ENCODE data around the gene KMT2D.
A peak's percentile ranks its signal among the peaks of the same experiment; 100 is the strongest.

KMT2D gene

DNA sequence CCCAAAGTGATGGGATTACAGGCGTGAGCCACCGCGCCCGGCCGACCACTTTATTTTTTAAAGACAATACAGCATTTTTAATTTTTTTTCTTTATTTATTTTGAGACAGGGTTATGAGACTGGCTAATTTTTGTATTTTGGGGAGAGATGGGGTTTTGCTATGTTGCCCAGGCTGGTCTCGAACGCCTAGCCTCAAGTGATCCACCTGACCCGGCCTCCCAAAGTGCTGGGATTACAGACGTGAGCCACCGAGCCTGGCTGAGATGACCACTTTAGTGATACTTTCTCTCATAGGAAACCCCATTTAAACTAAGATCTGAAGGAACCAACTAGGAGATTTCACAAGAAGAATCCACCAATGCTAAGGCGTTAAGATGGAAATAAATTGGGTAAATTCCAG is 10.4 kb upstream of the KMT2D start:
- no peaks in the 10 kb centered on the region for H3K36me3 ChIP-seq (ENCODE audit: control insufficient read depth in 1 of 2, insufficient read depth in 2 of 2, low read depth in 1 of 2, low read length in 2 of 2)
- H2BK15ac ChIP-seq (ENCODE audit: low read depth, poor library complexity, severe bottlenecking) = no peak overlapping the region
- no peak overlapping the region for H3K23ac ChIP-seq (ENCODE audit: low read length in 2 of 2)
- no peaks in the 10 kb centered on the region for H3K9me3 ChIP-seq (ENCODE audit: control insufficient read depth, low read length)
- H3K9ac ChIP-seq (ENCODE audit: low read length) = no peak overlapping the region
- 95% methylated on average over 6 of the region's 11 CpGs for WGBS
- H2BK12ac ChIP-seq (ENCODE audit: low read length in 2 of 2) = no peak overlapping the region
- H3K27me3 ChIP-seq (ENCODE audit: control insufficient read depth in 1 of 2, insufficient read depth in 1 of 2, low read length in 2 of 2) = no peaks in the 10 kb centered on the region
- H3K79me1 ChIP-seq (replicated peaks; ENCODE audit: low read length, poor library complexity, severe bottlenecking) = no peaks in the 10 kb centered on the region
- H4K91ac ChIP-seq (ENCODE audit: low read length) = no peak overlapping the region
- H3K4me1 ChIP-seq (ENCODE audit: control insufficient read depth, insufficient read depth, low read depth, low read length) = peaks cover 6% of the 10 kb centered on the region
- H2AK5ac ChIP-seq (ENCODE audit: low read length, severe bottlenecking) = no peak overlapping the region
- H3K4ac ChIP-seq (ENCODE audit: low read depth in 1 of 2, low read length in 2 of 2) = no peak overlapping the region
- no peak overlapping the region for H3K27ac ChIP-seq (ENCODE audit: low read length, poor library complexity, severe bottlenecking)
- no peak overlapping the region for H3K4me2 ChIP-seq (ENCODE audit: low read length, poor library complexity, severe bottlenecking)
- H3K18ac ChIP-seq (ENCODE audit: low read depth in 1 of 2, low read length in 2 of 2) = no peak overlapping the region
- H3K14ac ChIP-seq (ENCODE audit: low read length in 2 of 2) = no peak overlapping the region
- DNase-seq = no peak
- H3K4me3 ChIP-seq (ENCODE audit: insufficient read depth in 1 of 2, low read depth in 1 of 2, low read length in 2 of 2) = no peak overlapping the region
- no peak overlapping the region for H2AFZ ChIP-seq (ENCODE audit: low read depth, low read length)
- H2BK5ac ChIP-seq (ENCODE audit: low read depth, low read length, poor library complexity, severe bottlenecking) = no peak overlapping the region
- no peak overlapping the region for H4K8ac ChIP-seq (ENCODE audit: low read length)
- H2BK120ac ChIP-seq (ENCODE audit: low read depth, low read length) = no peak overlapping the region

DNA sequence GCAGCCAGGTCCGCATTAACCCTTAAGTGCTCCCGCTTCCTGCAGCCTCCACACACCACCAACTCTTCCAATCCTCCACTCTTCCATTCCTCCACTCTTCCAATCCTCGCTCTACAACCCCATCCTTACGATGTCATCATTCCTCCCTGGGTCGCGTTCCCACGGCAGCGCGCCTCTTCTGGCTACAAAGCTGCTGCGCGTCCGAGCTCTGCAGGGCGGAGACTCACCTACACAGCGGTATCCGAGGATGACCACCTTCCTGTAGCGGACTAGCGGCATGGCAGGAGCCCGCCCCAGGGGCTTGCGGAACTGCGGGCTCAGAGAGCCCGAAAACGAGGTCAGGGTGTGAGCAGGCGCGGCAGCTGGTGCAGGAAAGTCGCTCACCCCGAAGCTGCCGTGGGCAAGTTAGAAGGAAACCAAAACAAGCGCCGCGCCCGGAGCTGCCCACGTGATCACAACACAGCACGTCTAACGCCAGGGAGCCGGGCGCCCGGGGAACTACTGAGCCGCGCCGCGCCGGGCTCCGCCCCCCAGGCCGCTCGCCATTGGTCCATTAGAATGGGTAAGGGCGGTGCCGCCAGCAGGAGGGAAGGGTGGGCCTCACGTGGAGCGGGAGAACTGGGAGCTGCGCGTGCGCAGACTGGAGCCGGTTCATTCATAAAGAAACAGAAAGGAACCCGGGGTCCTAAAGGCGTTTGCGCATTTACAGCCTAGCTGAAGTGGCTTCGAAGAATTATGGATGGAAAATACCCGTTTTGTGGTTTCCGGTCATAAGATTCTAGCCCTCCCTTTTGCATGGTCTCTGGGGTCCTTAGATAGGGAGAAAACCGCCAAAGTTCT is 9.1 kb upstream of the KMT2D start, which contains the start of gene RHEBL1:
RHEBL1 (minus strand) TSS at position 473 of the 840 bp plus-strand sequence; CDS start at position 279, 194 bp downstream.
- Histone ChIP-seq H3K27me3 (ENCODE audit: control insufficient read depth in 1 of 2, insufficient read depth in 1 of 2, low read length in 2 of 2) (no peaks in the 10 kb centered on the region), H4K8ac (ENCODE audit: low read length) (no peak within 1 kb of the TSS), H3K4ac (ENCODE audit: low read depth in 1 of 2, low read length in 2 of 2) (no peak within 1 kb of the TSS), H3K79me1 (replicated peaks; ENCODE audit: low read length, poor library complexity, severe bottlenecking) (no peaks in the 10 kb centered on the region), H2BK15ac (ENCODE audit: low read depth, poor library complexity, severe bottlenecking) (no peak within 1 kb of the TSS), H2BK12ac (ENCODE audit: low read length in 2 of 2) (no peak within 1 kb of the TSS), H2BK5ac (ENCODE audit: low read depth, low read length, poor library complexity, severe bottlenecking) (no peak within 1 kb of the TSS), H3K4me2 (ENCODE audit: low read length, poor library complexity, severe bottlenecking) (peak within 1 kb of the TSS; percentile 98), H3K23ac (ENCODE audit: low read length in 2 of 2) (peak within 1 kb of the TSS in 1 of 2 experiments; percentile 23), H2AK5ac (ENCODE audit: low read length, severe bottlenecking) (no peak within 1 kb of the TSS), H3K4me3 (ENCODE audit: insufficient read depth in 1 of 2, low read depth in 1 of 2, low read length in 2 of 2) (peak within 1 kb of the TSS; percentile 82 to 93), H3K36me3 (ENCODE audit: control insufficient read depth in 1 of 2, insufficient read depth in 2 of 2, low read depth in 1 of 2, low read length in 2 of 2) (no peaks in the 10 kb centered on the region), H3K9me3 (ENCODE audit: control insufficient read depth, low read length) (no peaks in the 10 kb centered on the region), H3K18ac (ENCODE audit: low read depth in 1 of 2, low read length in 2 of 2) (no peak within 1 kb of the TSS), H3K27ac (ENCODE audit: low read length, poor library complexity, severe bottlenecking) (no peak within 1 kb of the TSS), H2AFZ (ENCODE audit: low read depth, low read length) (peak within 1 kb of the TSS; percentile 99), H2BK120ac (ENCODE audit: low read depth, low read length) (no peak within 1 kb of the TSS), H3K4me1 (ENCODE audit: control insufficient read depth, insufficient read depth, low read depth, low read length) (peaks cover 6% of the 10 kb centered on the region), H3K14ac (ENCODE audit: low read length in 2 of 2) (no peak within 1 kb of the TSS), H4K91ac (ENCODE audit: low read length) (no peak within 1 kb of the TSS), H3K9ac (ENCODE audit: low read length) (peak within 1 kb of the TSS; percentile 87)
- DNase-seq = peak; percentile 98
- under 1% methylated on average over 60 of the region's 60 CpGs for WGBS

DNA sequence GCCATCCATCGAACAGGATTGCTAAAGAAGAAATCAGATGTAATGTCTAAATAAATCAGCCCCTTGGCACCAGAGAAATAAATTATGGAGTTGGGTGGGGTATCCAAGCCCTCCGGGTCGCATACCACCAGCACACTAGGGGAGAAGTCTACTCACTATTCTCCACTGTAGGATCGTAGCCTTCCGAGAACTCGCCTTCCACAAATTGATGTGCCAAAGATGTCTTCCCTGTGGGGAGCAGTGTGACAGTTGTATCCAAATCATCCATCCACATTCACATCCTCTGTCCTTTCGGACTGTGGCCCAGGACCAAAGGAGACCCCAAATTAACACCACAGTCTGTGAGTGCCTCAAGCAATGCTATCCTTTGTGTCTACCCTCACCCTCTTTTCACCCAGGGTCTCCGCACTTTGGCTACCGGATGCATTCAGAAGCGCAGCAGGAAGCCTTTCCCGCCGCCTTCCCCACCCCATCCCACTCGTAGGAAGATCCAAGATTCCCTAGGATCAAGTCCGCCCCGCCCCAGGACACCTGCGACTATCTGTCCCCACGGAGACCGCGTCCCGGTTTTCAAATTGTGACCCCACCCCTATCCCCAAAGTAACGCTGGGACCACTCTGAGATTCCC is 8.4 kb upstream of the KMT2D start:
- Histone ChIP-seq H3K4me3 (ENCODE audit: insufficient read depth in 1 of 2, low read depth in 1 of 2, low read length in 2 of 2) (peak overlapping the region; percentile 82 to 93), H3K9ac (ENCODE audit: low read length) (peak overlapping the region; percentile 87), H2BK12ac (ENCODE audit: low read length in 2 of 2) (no peak overlapping the region), H3K14ac (ENCODE audit: low read length in 2 of 2) (no peak overlapping the region), H3K18ac (ENCODE audit: low read depth in 1 of 2, low read length in 2 of 2) (no peak overlapping the region), H3K4me1 (ENCODE audit: control insufficient read depth, insufficient read depth, low read depth, low read length) (peaks cover 6% of the 10 kb centered on the region), H2BK120ac (ENCODE audit: low read depth, low read length) (no peak overlapping the region), H4K8ac (ENCODE audit: low read length) (no peak overlapping the region), H3K9me3 (ENCODE audit: control insufficient read depth, low read length) (no peaks in the 10 kb centered on the region), H3K4ac (ENCODE audit: low read depth in 1 of 2, low read length in 2 of 2) (no peak overlapping the region), H3K79me1 (replicated peaks; ENCODE audit: low read length, poor library complexity, severe bottlenecking) (no peaks in the 10 kb centered on the region), H2AK5ac (ENCODE audit: low read length, severe bottlenecking) (no peak overlapping the region), H3K23ac (ENCODE audit: low read length in 2 of 2) (peak overlapping the region in 1 of 2 experiments; percentile 23), H2BK15ac (ENCODE audit: low read depth, poor library complexity, severe bottlenecking) (no peak overlapping the region), H3K27me3 (ENCODE audit: control insufficient read depth in 1 of 2, insufficient read depth in 1 of 2, low read length in 2 of 2) (no peaks in the 10 kb centered on the region), H2BK5ac (ENCODE audit: low read depth, low read length, poor library complexity, severe bottlenecking) (no peak overlapping the region), H3K27ac (ENCODE audit: low read length, poor library complexity, severe bottlenecking) (no peak overlapping the region), H2AFZ (ENCODE audit: low read depth, low read length) (peak overlapping the region; percentile 99), H4K91ac (ENCODE audit: low read length) (no peak overlapping the region), H3K36me3 (ENCODE audit: control insufficient read depth in 1 of 2, insufficient read depth in 2 of 2, low read depth in 1 of 2, low read length in 2 of 2) (no peaks in the 10 kb centered on the region), H3K4me2 (ENCODE audit: low read length, poor library complexity, severe bottlenecking) (peak overlapping the region; percentile 98)
- no peak for DNase-seq
- 20% methylated on average over 20 of the region's 21 CpGs for WGBS

DNA sequence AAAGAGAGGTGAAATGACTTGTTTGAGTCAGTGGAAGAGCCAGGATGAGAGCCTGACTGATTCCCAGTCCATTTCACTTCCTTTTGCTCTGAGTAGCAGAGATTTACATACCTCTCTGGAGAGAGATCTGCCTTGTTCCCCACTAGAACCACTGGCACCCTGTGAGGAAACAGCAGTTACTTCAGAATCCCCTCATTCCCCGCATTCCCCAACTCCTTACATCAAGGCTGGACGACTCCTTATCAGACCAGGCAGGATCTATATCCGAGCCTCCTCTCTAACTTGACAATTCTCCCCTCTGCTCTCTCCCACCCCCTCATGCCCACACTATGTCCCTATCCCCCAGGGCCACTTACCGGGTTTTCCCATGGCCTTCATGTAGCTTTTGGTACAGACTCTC is 5.5 kb upstream of the KMT2D start:
- Histone ChIP-seq H3K4me3 (ENCODE audit: insufficient read depth in 1 of 2, low read depth in 1 of 2, low read length in 2 of 2) (no peak overlapping the region), H3K14ac (ENCODE audit: low read length in 2 of 2) (no peak overlapping the region), H3K9ac (ENCODE audit: low read length) (no peak overlapping the region), H3K27me3 (ENCODE audit: control insufficient read depth in 1 of 2, insufficient read depth in 1 of 2, low read length in 2 of 2) (no peaks in the 10 kb centered on the region), H3K18ac (ENCODE audit: low read depth in 1 of 2, low read length in 2 of 2) (no peak overlapping the region), H3K4ac (ENCODE audit: low read depth in 1 of 2, low read length in 2 of 2) (no peak overlapping the region), H3K23ac (ENCODE audit: low read length in 2 of 2) (no peak overlapping the region), H3K9me3 (ENCODE audit: control insufficient read depth, low read length) (no peaks in the 10 kb centered on the region), H3K79me1 (replicated peaks; ENCODE audit: low read length, poor library complexity, severe bottlenecking) (peaks cover 5% of the 10 kb centered on the region), H2BK15ac (ENCODE audit: low read depth, poor library complexity, severe bottlenecking) (no peak overlapping the region), H4K8ac (ENCODE audit: low read length) (no peak overlapping the region), H2BK120ac (ENCODE audit: low read depth, low read length) (no peak overlapping the region), H3K4me2 (ENCODE audit: low read length, poor library complexity, severe bottlenecking) (no peak overlapping the region), H3K27ac (ENCODE audit: low read length, poor library complexity, severe bottlenecking) (no peak overlapping the region), H3K4me1 (ENCODE audit: control insufficient read depth, insufficient read depth, low read depth, low read length) (peaks cover 8% of the 10 kb centered on the region), H3K36me3 (ENCODE audit: control insufficient read depth in 1 of 2, insufficient read depth in 2 of 2, low read depth in 1 of 2, low read length in 2 of 2) (no peaks in the 10 kb centered on the region), H4K91ac (ENCODE audit: low read length) (no peak overlapping the region), H2BK5ac (ENCODE audit: low read depth, low read length, poor library complexity, severe bottlenecking) (no peak overlapping the region), H2BK12ac (ENCODE audit: low read length in 2 of 2) (no peak overlapping the region), H2AK5ac (ENCODE audit: low read length, severe bottlenecking) (no peak overlapping the region), H2AFZ (ENCODE audit: low read depth, low read length) (no peak overlapping the region)
- DNase-seq = no peak
- 67% methylated on average over 4 of the region's 4 CpGs for WGBS
